ENCODE results near the gene SLCO2A1. TPM values are rescaled to one million over a fixed set of nuclear protein-coding genes. Genes with fewer than 3 reads are reported as not detected.

The SLCO2A1 gene
- total RNA-seq, 3 donors from 2014 or later: 34.3 to 72.2 (median 67.7) TPM

GRCh38 chr3:134040066-134040465 lies 10.3 kb upstream of the SLCO2A1 start:
- H3K4me1 ChIP-seq (ENCODE audit: low read depth): peaks cover 12% of the 10 kb centered on the region
- no peak for ATAC-seq
- TF ChIP-seq, protein P1, sequence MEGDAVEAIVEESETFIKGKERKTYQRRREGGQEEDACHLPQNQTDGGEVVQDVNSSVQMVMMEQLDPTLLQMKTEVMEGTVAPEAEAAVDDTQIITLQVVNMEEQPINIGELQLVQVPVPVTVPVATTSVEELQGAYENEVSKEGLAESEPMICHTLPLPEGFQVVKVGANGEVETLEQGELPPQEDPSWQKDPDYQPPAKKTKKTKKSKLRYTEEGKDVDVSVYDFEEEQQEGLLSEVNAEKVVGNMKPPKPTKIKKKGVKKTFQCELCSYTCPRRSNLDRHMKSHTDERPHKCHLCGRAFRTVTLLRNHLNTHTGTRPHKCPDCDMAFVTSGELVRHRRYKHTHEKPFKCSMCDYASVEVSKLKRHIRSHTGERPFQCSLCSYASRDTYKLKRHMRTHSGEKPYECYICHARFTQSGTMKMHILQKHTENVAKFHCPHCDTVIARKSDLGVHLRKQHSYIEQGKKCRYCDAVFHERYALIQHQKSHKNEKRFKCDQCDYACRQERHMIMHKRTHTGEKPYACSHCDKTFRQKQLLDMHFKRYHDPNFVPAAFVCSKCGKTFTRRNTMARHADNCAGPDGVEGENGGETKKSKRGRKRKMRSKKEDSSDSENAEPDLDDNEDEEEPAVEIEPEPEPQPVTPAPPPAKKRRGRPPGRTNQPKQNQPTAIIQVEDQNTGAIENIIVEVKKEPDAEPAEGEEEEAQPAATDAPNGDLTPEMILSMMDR (IDR thresholded peaks at IDR 0.05): no peak
- intact Hi-C loops (cut with DNase I, micrococcal nuclease): no loop called here
- no peak for DNase-seq
- H3K9me3 ChIP-seq: peaks cover 6% of the 10 kb centered on the region
- H3K36me3 ChIP-seq (ENCODE audit: low read depth): no peaks in the 10 kb centered on the region
- no peak overlapping the region for H3K4me3 ChIP-seq

GRCh38 chr3:134039161-134039862 lies 9.6 kb upstream of the SLCO2A1 start:
- no peak overlapping the region for H3K4me3 ChIP-seq
- intact Hi-C loops (cut with DNase I, micrococcal nuclease): no loop called here

GRCh38 chr3:134038716-134039115 lies 9.0 kb upstream of the SLCO2A1 start:
- intact Hi-C loops (cut with DNase I, micrococcal nuclease): no loop called here
- peaks cover 12% of the 10 kb centered on the region for H3K4me1 ChIP-seq (ENCODE audit: low read depth)
- ATAC-seq (peak; percentile 47), DNase-seq (peak in 1 of 3 donors; percentile 53)
- H3K4me3 ChIP-seq: no peak overlapping the region
- TF ChIP-seq, protein P1 (IDR thresholded peaks at IDR 0.05): no peak
- no peaks in the 10 kb centered on the region for H3K36me3 ChIP-seq (ENCODE audit: low read depth)
- H3K9me3 ChIP-seq: no peaks in the 10 kb centered on the region

More at GRCh38 chr3:134039161-134039862, 9.6 kb upstream of the SLCO2A1 start:
- peaks cover 3% of the 10 kb centered on the region for H3K9me3 ChIP-seq
- H3K4me1 ChIP-seq (ENCODE audit: low read depth): peaks cover 12% of the 10 kb centered on the region
- TF ChIP-seq, protein P1 (IDR thresholded peaks at IDR 0.05): no peak
- ATAC-seq (peak; percentile 91), DNase-seq (peak; percentile 80 to 84 (median 82))
- H3K36me3 ChIP-seq (ENCODE audit: low read depth): no peaks in the 10 kb centered on the region

DNA sequence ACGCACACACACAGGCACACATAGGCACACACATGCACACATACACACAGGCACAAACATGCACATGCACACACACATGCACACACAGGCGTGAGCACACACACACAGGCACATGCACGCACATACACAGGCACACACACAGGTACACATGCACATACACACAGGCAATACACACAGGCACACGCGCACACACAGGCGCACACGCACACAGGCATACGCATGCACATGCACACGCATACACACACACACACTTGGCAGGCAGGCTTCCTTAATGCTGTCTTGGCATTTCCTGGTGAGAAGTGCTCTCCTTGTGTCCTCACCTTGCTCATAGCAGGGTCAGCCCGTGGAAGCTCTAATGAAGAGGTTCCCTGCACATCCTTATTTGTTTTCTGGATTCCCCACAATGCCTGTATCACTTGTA lies 8.4 kb upstream of the SLCO2A1 start:
- DNase-seq: peak in 2 of 3 donors; percentile 42 to 50
- ATAC-seq: peak; percentile 44
- Histone ChIP-seq H3K36me3 (ENCODE audit: low read depth) (no peaks in the 10 kb centered on the region), H3K4me3 (no peak overlapping the region), H3K4me1 (ENCODE audit: low read depth) (peaks cover 12% of the 10 kb centered on the region), H3K9me3 (no peaks in the 10 kb centered on the region)
- intact Hi-C loops (cut with DNase I, micrococcal nuclease): no loop called here
- TF ChIP-seq, protein P1 (IDR thresholded peaks at IDR 0.05): no peak

- Histone ChIP-seq H3K4me3 (no peak overlapping the region), H3K4me1 (ENCODE audit: low read depth) (peaks cover 12% of the 10 kb centered on the region), H3K9me3 (no peaks in the 10 kb centered on the region), H3K36me3 (ENCODE audit: low read depth) (no peaks in the 10 kb centered on the region)
- DNase-seq (peak in 2 of 3 donors; percentile 24 to 44), ATAC-seq (no peak)
- intact Hi-C loops (cut with DNase I, micrococcal nuclease): no loop called here
- TF ChIP-seq, protein P1 (IDR thresholded peaks at IDR 0.05): no peak
Measured at GRCh38 chr3:134037168-134037567, 7.4 kb upstream of the SLCO2A1 start.

Data from mucosa of descending colon (tissue), 3 donors.